IgD-negative memory B cell (primary cell): ENCODE measurements around the gene LOX. TPM values are rescaled to one million over a fixed set of nuclear protein-coding genes. Genes with fewer than 3 reads are reported as not detected.

Source experiments
- H3K27ac Mint-ChIP-seq, 3 donors: one replicate each; pipeline ENCODE4 v1.8.0; 2020 to 2022; ENCODE audit warnings: mild to moderate bottlenecking in 3 of 3, mixed read lengths in 3 of 3, moderate library complexity in 1 of 3
- H3K27me3 Mint-ChIP-seq: one replicate; pipeline ENCODE4 v1.8.0; 2021; ENCODE audit warnings: mixed read lengths
- H3K36me3 Mint-ChIP-seq: one replicate; pipeline ENCODE4 v1.8.0; 2020; ENCODE audit warnings: mild to moderate bottlenecking, mixed read lengths
- H3K4me1 Mint-ChIP-seq, 3 donors: one replicate each; pipeline ENCODE4 v1.8.0; 2020 to 2022; ENCODE audit warnings: mixed read lengths in 3 of 3, mild to moderate bottlenecking in 1 of 3
- H3K4me3 Mint-ChIP-seq, 4 donors: one replicate each; pipeline ENCODE4 v1.8.0; 2020 to 2022; ENCODE audit warnings: mild to moderate bottlenecking in 4 of 4, mixed read lengths in 4 of 4, moderate library complexity in 3 of 4
- H3K9me3 Mint-ChIP-seq, 3 donors: one replicate each; pipeline ENCODE4 v1.8.0; 2020 to 2021; ENCODE audit warnings: mixed read lengths in 3 of 3, mild to moderate bottlenecking in 1 of 3
- polyA plus RNA-seq: library from polyadenylated mRNA; unstranded; fragments of 300-500 nt; fragmentation: Illumina TruSeq; gene quantifications from one replicate; pipeline ENCODE4 v1.2.3, GENCODE V29; 2021

LOX gene
- polyA plus RNA-seq, 1 donor from 2014 or later = not detected

- Mint-ChIP-seq H3K27me3 (no peaks in the 10 kb centered on the region), H3K9me3 (peaks cover 2 to 7% (median 4%) of the 10 kb centered on the region in 3 donors), H3K27ac (no peak overlapping the region), H3K36me3 (peaks cover 3% of the 10 kb centered on the region), H3K4me1 (no peaks in the 10 kb centered on the region), H3K4me3 (no peak overlapping the region)
Measured at GRCh38 chr5:122040636-122041302, 37.3 kb downstream of the LOX start.

- peaks cover 4% of the 10 kb centered on the region for H3K36me3 Mint-ChIP-seq
- no peak overlapping the region for H3K27ac Mint-ChIP-seq
- H3K4me1 Mint-ChIP-seq = no peaks in the 10 kb centered on the region
- no peaks in the 10 kb centered on the region for H3K27me3 Mint-ChIP-seq
- H3K9me3 Mint-ChIP-seq = no peaks in the 10 kb centered on the region
- no peak overlapping the region for H3K4me3 Mint-ChIP-seq
Measured at GRCh38 chr5:122036326-122036725, 41.7 kb downstream of the LOX start.

- Mint-ChIP-seq H3K36me3 (peaks cover 6% of the 10 kb centered on the region), H3K27me3 (no peaks in the 10 kb centered on the region), H3K4me1 (no peaks in the 10 kb centered on the region), H3K9me3 (no peaks in the 10 kb centered on the region), H3K4me3 (no peak overlapping the region), H3K27ac (no peak overlapping the region)
Measured at GRCh38 chr5:122035913-122036312, 42.1 kb downstream of the LOX start.

GRCh38 chr5:122031836-122032235 is 46.2 kb downstream of the LOX start:
- Mint-ChIP-seq H3K27ac (no peak overlapping the region), H3K27me3 (no peaks in the 10 kb centered on the region), H3K36me3 (peaks cover 8% of the 10 kb centered on the region), H3K4me3 (no peak overlapping the region), H3K9me3 (no peaks in the 10 kb centered on the region), H3K4me1 (no peaks in the 10 kb centered on the region)

- Mint-ChIP-seq H3K4me3 (no peak overlapping the region), H3K36me3 (peaks cover 11% of the 10 kb centered on the region), H3K27ac (no peak overlapping the region), H3K9me3 (no peaks in the 10 kb centered on the region), H3K27me3 (no peaks in the 10 kb centered on the region), H3K4me1 (no peaks in the 10 kb centered on the region)
Measured at GRCh38 chr5:122030251-122030650, 47.8 kb downstream of the LOX start.

- Mint-ChIP-seq H3K27me3 (no peaks in the 10 kb centered on the region), H3K27ac (no peak overlapping the region), H3K4me1 (no peaks in the 10 kb centered on the region), H3K4me3 (no peak overlapping the region), H3K9me3 (no peaks in the 10 kb centered on the region), H3K36me3 (peaks cover 11% of the 10 kb centered on the region)
Measured at GRCh38 chr5:122029818-122030217, 48.2 kb downstream of the LOX start.

GRCh38 chr5:122022966-122023365 is 55.1 kb downstream of the LOX start:
- Mint-ChIP-seq H3K9me3 (peaks cover 0 to 2% (median 0%) of the 10 kb centered on the region in 3 donors), H3K36me3 (peaks cover 36% of the 10 kb centered on the region), H3K4me3 (no peak overlapping the region), H3K27ac (no peak overlapping the region), H3K4me1 (peaks cover 0 to 3% (median 2%) of the 10 kb centered on the region in 3 donors), H3K27me3 (no peaks in the 10 kb centered on the region)

- H3K36me3 Mint-ChIP-seq = peaks cover 28% of the 10 kb centered on the region
- no peak overlapping the region for H3K27ac Mint-ChIP-seq
- H3K27me3 Mint-ChIP-seq = no peaks in the 10 kb centered on the region
- peaks cover 0 to 2% (median 0%) of the 10 kb centered on the region in 3 donors for H3K9me3 Mint-ChIP-seq
- peaks cover 0 to 8% (median 5%) of the 10 kb centered on the region in 3 donors for H3K4me1 Mint-ChIP-seq
- H3K4me3 Mint-ChIP-seq = no peak overlapping the region
Measured at GRCh38 chr5:122019919-122020590, 58.0 kb downstream of the LOX start.

GRCh38 chr5:122015471-122015870 is 62.6 kb downstream of the LOX start:
- Mint-ChIP-seq H3K36me3 (peaks cover 10% of the 10 kb centered on the region), H3K4me1 (peaks cover 0 to 6% (median 5%) of the 10 kb centered on the region in 3 donors), H3K4me3 (no peak overlapping the region), H3K9me3 (no peaks in the 10 kb centered on the region), H3K27me3 (no peaks in the 10 kb centered on the region), H3K27ac (no peak overlapping the region)

- Mint-ChIP-seq H3K36me3 (peaks cover 5% of the 10 kb centered on the region), H3K4me1 (peaks cover 2 to 9% (median 6%) of the 10 kb centered on the region in 3 donors), H3K27ac (no peak overlapping the region)
Measured at GRCh38 chr5:122014236-122014935, 63.7 kb downstream of the LOX start.

More at GRCh38 chr5:122014236-122014935, 63.7 kb downstream of the LOX start:
- no peaks in the 10 kb centered on the region for H3K9me3 Mint-ChIP-seq
- no peak overlapping the region for H3K4me3 Mint-ChIP-seq
- no peaks in the 10 kb centered on the region for H3K27me3 Mint-ChIP-seq

Other genes starting within 250 kb of the LOX start
- gene FTMT, start 226.4 kb downstream of the LOX start, polyA plus RNA-seq = not detected
- 15.2 TPM for gene SRFBP1, start 116.3 kb downstream of the LOX start, polyA plus RNA-seq
- gene ZNF474, start 51.3 kb upstream of the LOX start, polyA plus RNA-seq = 0.35 TPM
- not detected for gene SNCAIP, start 234.0 kb upstream of the LOX start, polyA plus RNA-seq